DMS 273 (cell line): ENCODE data around the gene S100Z.
"Not testable (repeated sequence)": the region's sequence is repeated elsewhere in the genome, so short reads cannot be mapped to it uniquely, and the experiment has no call there.

Experiments used
- DNase-seq: peaks from one replicate; lab custom pipeline; 2025; ENCODE audit not compliant: unreplicated experiment; lab: John Stamatoyannopoulos, UW

The S100Z gene

GRCh38 chr5:76849419-76850291 lies at the start of gene S100Z:
TSS of gene S100Z (plus strand) at chr5:76850014. CDS start at chr5:76875360, 25,346 bp downstream.
- DNase-seq = no peak

GRCh38 chr5:76800579-76800978 lies 49.2 kb upstream of the S100Z start:
- no peak for DNase-seq

- no peak for DNase-seq
Measured at GRCh38 chr5:76801159-76801802, 48.5 kb upstream of the S100Z start.

GRCh38 chr5:76801803-76802195 lies 48.0 kb upstream of the S100Z start:
- no peak for DNase-seq

GRCh38 chr5:76804266-76804665 lies 45.5 kb upstream of the S100Z start:
- no peak for DNase-seq

GRCh38 chr5:76805821-76806505 lies 43.9 kb upstream of the S100Z start:
- peak; percentile 20 for DNase-seq

GRCh38 chr5:76807296-76807695 lies 42.5 kb upstream of the S100Z start:
- no peak for DNase-seq

GRCh38 chr5:76808141-76808691 lies 41.6 kb upstream of the S100Z start:
- DNase-seq = peak; percentile 45

GRCh38 chr5:76809141-76809540 lies 40.7 kb upstream of the S100Z start:
- DNase-seq = no peak

- no peak for DNase-seq
Measured at GRCh38 chr5:76810236-76810635, 39.6 kb upstream of the S100Z start.

- peak; percentile 15 for DNase-seq
Measured at GRCh38 chr5:76811214-76811613, 38.6 kb upstream of the S100Z start.

GRCh38 chr5:76812209-76812608 lies 37.6 kb upstream of the S100Z start:
- not testable (repeated sequence) for DNase-seq

GRCh38 chr5:76813982-76814562 lies 35.7 kb upstream of the S100Z start:
- no peak for DNase-seq

GRCh38 chr5:76816110-76816831 lies 33.5 kb upstream of the S100Z start:
- DNase-seq = no peak

- peak; percentile 83 for DNase-seq
Measured at GRCh38 chr5:76818844-76819831, 30.7 kb upstream of the S100Z start, which contains the start of gene F2RL1. TSS of gene F2RL1 (plus strand) at chr5:76819030. CDS start at chr5:76819183, 153 bp downstream.

- no peak for DNase-seq
Measured at GRCh38 chr5:76819851-76820525, 29.8 kb upstream of the S100Z start.

- no peak for DNase-seq
Measured at GRCh38 chr5:76820526-76820890, 29.3 kb upstream of the S100Z start.

- no peak for DNase-seq
Measured at GRCh38 chr5:76821136-76821535, 28.7 kb upstream of the S100Z start.
